Femur (tissue), 1 donor: ENCODE measurements around the gene TNFRSF25.

Experiments
- DNase-seq: peaks from one replicate; pipeline ENCODE4 v3.0.0-alpha.2; 2017

Gene TNFRSF25

GRCh38 chr1:6486433-6487011 lies 20.5 kb upstream of the TNFRSF25 start:
- peak; percentile 88 for DNase-seq

GRCh38 chr1:6485168-6486101 lies 19.5 kb upstream of the TNFRSF25 start:
- no peak for DNase-seq

- no peak for DNase-seq
These were observed 18.8 kb upstream of the TNFRSF25 start for GRCh38 chr1:6484826-6485167.

GRCh38 chr1:6483761-6484117 lies 17.8 kb upstream of the TNFRSF25 start:
- no peak for DNase-seq

- DNase-seq, result no peak
These were observed 17.2 kb upstream of the TNFRSF25 start for GRCh38 chr1:6483017-6483760.

- DNase-seq, result no peak
These were observed 15.8 kb upstream of the TNFRSF25 start for GRCh38 chr1:6481820-6482219.

- DNase-seq, result no peak
These were observed 11.3 kb upstream of the TNFRSF25 start for GRCh38 chr1:6477039-6477820.

- DNase-seq, result no peak
These were observed 10.5 kb upstream of the TNFRSF25 start for GRCh38 chr1:6476483-6476882.

GRCh38 chr1:6475381-6476133 lies 9.6 kb upstream of the TNFRSF25 start:
- DNase-seq, result no peak

GRCh38 chr1:6474815-6475282 lies 8.9 kb upstream of the TNFRSF25 start:
- DNase-seq, result no peak

GRCh38 chr1:6473974-6474814 lies 8.2 kb upstream of the TNFRSF25 start:
- no peak for DNase-seq

GRCh38 chr1:6473156-6473555 lies 7.2 kb upstream of the TNFRSF25 start:
- no peak for DNase-seq

GRCh38 chr1:6472391-6472790 lies 6.4 kb upstream of the TNFRSF25 start:
- no peak for DNase-seq

- DNase-seq, result no peak
These were observed 6.0 kb upstream of the TNFRSF25 start for GRCh38 chr1:6471970-6472368.

GRCh38 chr1:6471086-6471969 lies 5.4 kb upstream of the TNFRSF25 start:
- no peak for DNase-seq

GRCh38 chr1:6470132-6471085 lies 4.4 kb upstream of the TNFRSF25 start:
- DNase-seq, result no peak

GRCh38 chr1:6468729-6469461 lies 2.9 kb upstream of the TNFRSF25 start:
- DNase-seq, result no peak
